MCF 10A (cell line): ENCODE measurements around the gene DOC2B. TPM values are rescaled to one million over a fixed set of nuclear protein-coding genes. Genes with fewer than 3 reads are reported as not detected.

Source experiments
- BruUV-seq: library from RNA; stranded (reverse); fragments of 400-500 nt; replicated peaks from 2 replicates; lab custom pipeline; 2021; lab: Mats Ljungman, UMichigan
- CTCF ChIA-PET: fragments of 300-600 bp; sonication (Branson Sonifier 250); formaldehyde crosslinking; extraction: SDS; loops from one replicate; lab custom pipeline; 2021; ENCODE audit warnings: antibody characterized with exemption, inconsistent platforms; lab: Yijun Ruan, JAX
- POLR2A ChIA-PET: fragments of 300-600, 350-650 bp; sonication (Branson Sonifier 250); formaldehyde crosslinking; extraction: SDS; loops from one replicate; lab custom pipeline; 2020; ENCODE audit warnings: antibody characterized with exemption, inconsistent platforms; lab: Yijun Ruan, JAX
- DNase-seq: peaks from one replicate; pipeline ENCODE4 v3.0.0-alpha.2; 2018; ENCODE audit not compliant: unreplicated experiment
- H3K27ac Mint-ChIP-seq: one replicate; pipeline ENCODE4 v1.8.0; 2022; ENCODE audit warnings: mild to moderate bottlenecking, low read depth, mixed read lengths; ENCODE audit not compliant: unreplicated experiment
- H3K27me3 Mint-ChIP-seq: one replicate; pipeline ENCODE4 v1.8.0; 2022; ENCODE audit warnings: mixed read lengths; ENCODE audit not compliant: insufficient read depth, unreplicated experiment
- H3K36me3 Mint-ChIP-seq: one replicate; pipeline ENCODE4 v1.8.0; 2022; ENCODE audit warnings: mild to moderate bottlenecking, moderate library complexity, mixed read lengths; ENCODE audit not compliant: insufficient read depth, unreplicated experiment
- H3K4me1 Mint-ChIP-seq: one replicate; pipeline ENCODE4 v1.8.0; 2022; ENCODE audit warnings: mixed read lengths; ENCODE audit not compliant: insufficient read depth, unreplicated experiment
- H3K4me3 Mint-ChIP-seq: one replicate; pipeline ENCODE4 v1.8.0; 2022; ENCODE audit warnings: mild to moderate bottlenecking, moderate library complexity, mixed read lengths; ENCODE audit not compliant: unreplicated experiment
- H3K9me3 Mint-ChIP-seq: one replicate; pipeline ENCODE4 v1.8.0; 2022; ENCODE audit warnings: mixed read lengths; ENCODE audit not compliant: unreplicated experiment
- CTCF ChIP-seq: fragments of 200-600 bp; IDR thresholded peaks from one replicate; pipeline ENCODE4 v1.8.0; 2022; ENCODE audit warnings: antibody characterized with exemption, mild to moderate bottlenecking; ENCODE audit not compliant: unreplicated experiment
- intact Hi-C: fragments of 100-400 bp; cut with micrococcal nuclease; formaldehyde crosslinking; loops from 2 replicates; pipeline ENCODE4 v1.14.1; 2022
- total RNA-seq: library from RNA; stranded (reverse); gene quantifications from 2 replicates; pipeline ENCODE4 v1.2.3, GENCODE V29; 2022

DOC2B gene
- total RNA-seq, 1 experiment from 2014 or later = not detected

- no peak for TF ChIP-seq CTCF
- DNase-seq = no peak
- Mint-ChIP-seq H3K4me1 (no peaks in the 10 kb centered on the region), H3K36me3 (no peaks in the 10 kb centered on the region), H3K4me3 (no peak overlapping the region), H3K27ac (no peak overlapping the region), H3K27me3 (no peaks in the 10 kb centered on the region), H3K9me3 (no peaks in the 10 kb centered on the region)
- POLR2A ChIA-PET = interaction anchor here (0.6 kb wide), 1 partner anchor 196 kb away, joined by 3 read pairs; no protein-coding TSS in a partner anchor
- BruUV-seq = no TSS peak
- CTCF ChIA-PET = interaction anchor here (1.1 kb wide), 1 partner anchor 243 kb away, joined by 4 read pairs; no protein-coding TSS in a partner anchor
- intact Hi-C loops = no loop called here
Observed at GRCh38 chr17:153851-154250, 27.6 kb downstream of the DOC2B start.

- CTCF ChIA-PET = interaction anchor here (1.1 kb wide), 1 partner anchor 244 kb away, joined by 4 read pairs; no protein-coding TSS in a partner anchor
- BruUV-seq = no TSS peak
- POLR2A ChIA-PET = no interaction called here
- DNase-seq = no peak
- H3K36me3 Mint-ChIP-seq = no peaks in the 10 kb centered on the region
- H3K27me3 Mint-ChIP-seq = no peaks in the 10 kb centered on the region
- intact Hi-C loops = no loop called here
- H3K27ac Mint-ChIP-seq = no peak overlapping the region
- no peak for TF ChIP-seq CTCF
- no peaks in the 10 kb centered on the region for H3K9me3 Mint-ChIP-seq
- H3K4me1 Mint-ChIP-seq = no peaks in the 10 kb centered on the region
- no peak overlapping the region for H3K4me3 Mint-ChIP-seq
Observed at GRCh38 chr17:152860-153420, 28.5 kb downstream of the DOC2B start.

GRCh38 chr17:151886-152859, 29.3 kb downstream of the DOC2B start:
- no TSS peak for BruUV-seq
- no peak for TF ChIP-seq CTCF
- Mint-ChIP-seq H3K4me3 (no peak overlapping the region), H3K36me3 (no peaks in the 10 kb centered on the region), H3K27me3 (no peaks in the 10 kb centered on the region), H3K9me3 (no peaks in the 10 kb centered on the region), H3K4me1 (no peaks in the 10 kb centered on the region), H3K27ac (no peak overlapping the region)
- ChIA-PET POLR2A (no interaction called here), CTCF (no interaction called here)
- DNase-seq = no peak
- intact Hi-C loops = no loop called here

- Mint-ChIP-seq H3K36me3 (no peaks in the 10 kb centered on the region), H3K4me3 (no peak overlapping the region), H3K9me3 (no peaks in the 10 kb centered on the region), H3K27me3 (no peaks in the 10 kb centered on the region), H3K4me1 (no peaks in the 10 kb centered on the region), H3K27ac (no peak overlapping the region)
- TF ChIP-seq CTCF = no peak
- ChIA-PET POLR2A (no interaction called here), CTCF (interaction anchor here (1.2 kb wide), 1 partner anchor 549 kb away, joined by 5 read pairs; no protein-coding TSS in a partner anchor)
- intact Hi-C loops = no loop called here
- DNase-seq = no peak
- BruUV-seq = no TSS peak
Observed at GRCh38 chr17:151004-151403, 30.4 kb downstream of the DOC2B start.
